Embryonic facial prominence (tissue), 1 donor: Measurements from ENCODE around the gene SH3PXD2A.
A peak's percentile ranks its signal among the peaks of the same experiment; 100 is the strongest.

ENCODE experiments used
- DNase-seq: peaks from one replicate; pipeline ENCODE4 v3.0.0-alpha.2; 2016; ENCODE audit errors: extremely low spot score

The SH3PXD2A gene

DNA sequence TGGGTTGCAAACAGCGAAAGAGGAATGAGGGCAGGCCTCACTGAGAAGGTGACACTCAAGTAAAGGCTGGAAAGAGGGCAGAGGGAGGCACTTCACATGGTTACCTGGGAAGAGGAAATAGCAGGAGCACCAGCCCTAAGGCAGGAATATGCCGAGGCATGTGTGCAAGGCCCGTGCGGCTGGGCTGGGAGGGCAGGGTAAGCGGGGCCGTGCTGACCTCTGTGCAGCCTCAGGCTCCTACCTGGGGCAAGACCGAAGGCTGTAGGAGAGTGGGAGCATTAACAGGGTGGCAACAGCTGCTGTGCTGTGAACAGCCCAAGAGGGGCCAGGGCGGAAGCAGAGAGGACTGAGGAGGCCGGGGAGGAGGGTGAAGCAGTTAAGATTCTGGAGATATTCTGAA is 24.0 kb upstream of the SH3PXD2A start:
- no peak for DNase-seq

DNA sequence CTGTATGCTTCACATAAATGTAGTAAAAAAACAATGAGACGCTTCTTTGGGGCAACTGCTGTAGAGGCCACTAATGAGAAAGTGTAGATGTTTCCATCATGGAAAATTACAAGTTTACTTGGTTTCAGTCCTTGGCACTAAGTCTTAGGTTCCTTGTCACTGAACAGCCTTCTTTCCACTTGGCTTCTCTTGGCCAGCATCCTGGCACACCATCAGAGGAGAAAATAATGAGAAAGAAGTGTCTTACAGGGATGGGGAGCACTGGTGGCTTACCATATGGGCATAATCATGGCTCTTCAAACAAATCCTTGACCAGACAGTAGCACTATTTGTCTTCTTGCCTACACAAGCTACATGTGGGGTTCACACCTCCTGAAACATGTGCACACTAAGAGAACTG is 22.5 kb upstream of the SH3PXD2A start:
- DNase-seq: no peak

DNA sequence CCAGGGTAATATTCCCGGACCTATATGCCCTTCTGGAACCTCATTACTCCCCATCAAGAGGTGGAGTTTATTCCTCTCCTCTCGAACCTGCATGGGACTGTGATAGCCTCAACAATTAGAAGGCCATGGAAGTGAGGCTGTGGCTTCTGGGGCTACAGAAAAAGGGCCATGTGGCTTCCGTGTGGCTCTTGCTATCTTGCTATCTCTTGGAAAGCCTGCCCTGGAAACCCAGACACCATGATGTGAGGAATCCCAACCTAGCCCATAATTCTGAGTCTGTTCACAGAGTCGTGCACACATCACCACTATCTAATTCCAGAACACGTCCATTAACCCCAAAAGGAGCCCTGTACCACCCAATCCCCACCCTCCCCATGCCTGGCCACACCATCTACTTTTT is 20.8 kb upstream of the SH3PXD2A start:
- no peak for DNase-seq

GRCh38 chr10:103874730-103875129 is 19.4 kb upstream of the SH3PXD2A start:
- DNase-seq: no peak

DNA sequence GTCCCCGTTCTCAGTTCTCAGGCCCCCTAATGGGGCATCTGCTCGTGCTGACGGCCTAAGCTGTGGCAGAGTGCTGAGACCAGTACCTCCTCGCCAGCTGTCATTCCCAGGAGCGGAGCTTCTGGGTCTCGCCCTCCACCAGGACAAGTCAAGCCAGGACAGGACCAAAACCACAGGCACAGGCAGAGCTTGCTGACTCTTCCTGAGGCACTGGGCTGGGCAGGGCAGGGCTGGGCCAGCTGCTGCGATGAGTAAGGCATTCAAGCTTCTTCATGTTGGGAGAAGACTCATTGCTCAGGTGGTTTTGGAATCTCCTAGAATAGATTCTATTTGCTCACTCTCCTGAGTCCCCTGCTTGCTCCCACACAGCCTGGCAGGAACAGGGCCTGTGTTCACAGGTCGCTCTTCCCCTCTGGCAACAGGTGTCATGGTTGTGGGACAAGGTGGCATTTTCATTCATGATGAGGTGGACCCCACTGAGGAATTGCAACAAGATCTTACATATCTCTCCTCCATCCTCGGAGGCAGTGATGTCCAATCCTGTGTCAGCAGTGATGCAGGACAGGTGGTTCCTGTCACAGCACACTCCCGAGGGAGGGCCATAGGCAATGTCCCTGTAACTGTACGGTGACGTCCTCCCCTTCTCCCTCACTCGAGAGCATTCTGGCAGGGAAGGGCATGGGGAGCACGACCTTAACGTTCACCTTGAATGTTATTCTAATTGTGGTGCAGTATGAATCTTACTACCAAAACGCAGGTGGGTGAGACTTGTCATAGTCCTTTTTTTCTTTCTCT is 17.0 kb upstream of the SH3PXD2A start:
- no peak for DNase-seq

DNA sequence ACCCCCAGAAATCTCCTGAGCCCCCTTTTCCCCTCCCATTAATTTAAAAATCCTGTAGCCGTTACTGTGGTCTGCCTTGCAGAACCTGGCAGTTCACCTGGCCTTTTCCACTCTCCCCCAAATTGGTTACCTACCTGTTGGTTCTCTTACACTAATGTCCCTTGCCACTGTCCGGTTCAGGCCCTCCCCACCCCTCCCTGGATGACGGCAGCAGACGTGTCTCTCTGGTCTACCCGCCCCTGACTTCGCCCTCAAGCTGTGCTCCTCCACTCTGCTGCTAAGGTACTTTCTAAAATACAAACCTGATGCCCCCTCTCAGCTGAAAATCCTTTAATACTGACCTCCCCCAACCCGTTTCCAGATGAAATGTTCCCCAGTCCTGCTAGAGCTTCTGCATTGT is 15.6 kb upstream of the SH3PXD2A start:
- no peak for DNase-seq

DNA sequence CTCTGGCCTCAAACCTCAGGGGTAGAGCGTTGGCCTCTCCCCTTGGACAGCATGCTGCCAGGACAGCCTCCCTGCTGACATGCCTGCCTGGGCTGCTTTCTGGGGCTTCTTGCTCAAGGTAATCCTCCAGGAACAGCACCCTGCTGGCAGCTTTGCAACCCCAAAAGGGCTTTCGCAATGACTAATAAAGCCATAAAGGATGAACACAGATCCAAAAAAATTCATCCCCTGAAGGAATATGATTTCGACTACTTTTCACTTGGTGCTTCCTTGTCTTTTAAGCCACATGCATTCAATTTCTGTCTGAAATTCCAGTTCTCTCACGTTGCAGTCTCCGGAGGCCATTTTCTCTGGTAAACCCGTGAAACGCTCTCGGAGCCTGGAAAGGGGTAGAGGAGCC is 15.1 kb upstream of the SH3PXD2A start:
- DNase-seq: no peak

GRCh38 chr10:103869336-103869735 is 14.0 kb upstream of the SH3PXD2A start:
- DNase-seq: no peak

GRCh38 chr10:103868200-103868599 is 12.8 kb upstream of the SH3PXD2A start:
- no peak for DNase-seq

DNA sequence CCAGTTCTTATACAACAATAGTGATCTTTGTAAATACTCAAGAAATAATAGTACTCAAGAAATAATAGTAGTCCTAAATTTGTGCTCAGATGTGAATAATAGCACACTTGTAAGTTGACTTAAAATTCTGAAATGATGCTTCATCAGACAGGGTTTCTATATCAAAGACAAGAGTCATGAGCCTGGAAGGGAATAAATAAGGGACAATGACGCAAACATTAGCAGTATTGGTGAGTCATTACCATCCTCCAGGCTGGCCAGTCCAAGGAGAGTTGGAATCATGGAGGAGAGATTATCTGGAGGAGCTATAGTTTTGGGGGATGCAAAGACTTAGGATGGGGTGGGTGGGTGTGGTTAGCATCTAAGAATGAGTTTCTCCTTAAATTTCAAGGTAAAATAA is 6.1 kb upstream of the SH3PXD2A start:
- no peak for DNase-seq

DNA sequence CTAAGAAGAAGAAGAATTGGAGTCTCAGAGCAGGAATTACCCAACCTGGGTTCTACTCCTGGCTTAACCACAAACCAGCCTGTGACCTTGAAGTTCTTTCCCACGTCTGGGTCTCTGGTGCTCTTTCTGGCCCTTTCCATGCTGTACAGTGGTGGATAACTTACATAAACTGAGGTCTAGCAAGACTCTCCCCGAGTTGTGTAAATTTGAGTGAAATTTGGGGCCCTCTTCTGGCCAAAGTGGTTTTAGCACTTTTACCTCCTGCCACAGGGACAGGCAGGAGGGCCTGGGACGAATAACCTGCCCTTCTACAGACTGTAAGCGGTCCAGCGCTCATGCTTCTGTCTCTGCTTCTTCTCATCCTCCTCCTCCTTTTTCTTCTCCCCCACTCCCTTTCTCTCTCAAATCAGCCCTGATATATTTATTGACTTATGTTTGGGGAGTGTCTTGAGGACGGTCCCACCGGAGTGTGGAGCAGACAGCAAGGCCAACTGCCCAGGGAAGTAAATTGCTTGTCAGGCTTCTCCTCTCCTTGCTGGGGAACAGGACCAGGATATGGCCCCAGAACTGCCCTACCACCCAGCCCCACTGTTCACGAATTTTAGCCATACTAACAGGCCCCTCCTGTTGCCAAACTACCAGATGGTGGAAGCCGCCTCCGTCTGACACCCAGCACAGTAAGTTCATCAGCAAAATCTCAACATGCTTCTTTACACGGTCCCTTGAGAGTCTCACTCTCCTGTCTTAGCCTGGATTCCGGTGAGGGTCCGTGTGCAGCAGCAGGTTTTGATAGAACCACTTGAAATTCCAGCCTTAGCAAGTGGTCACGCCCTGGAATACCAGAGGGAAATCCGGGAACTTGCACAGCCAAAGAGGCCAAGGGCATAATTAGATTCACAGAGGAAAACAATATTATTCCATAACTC is 4.0 kb upstream of the SH3PXD2A start:
- peak; percentile 32 for DNase-seq

DNA sequence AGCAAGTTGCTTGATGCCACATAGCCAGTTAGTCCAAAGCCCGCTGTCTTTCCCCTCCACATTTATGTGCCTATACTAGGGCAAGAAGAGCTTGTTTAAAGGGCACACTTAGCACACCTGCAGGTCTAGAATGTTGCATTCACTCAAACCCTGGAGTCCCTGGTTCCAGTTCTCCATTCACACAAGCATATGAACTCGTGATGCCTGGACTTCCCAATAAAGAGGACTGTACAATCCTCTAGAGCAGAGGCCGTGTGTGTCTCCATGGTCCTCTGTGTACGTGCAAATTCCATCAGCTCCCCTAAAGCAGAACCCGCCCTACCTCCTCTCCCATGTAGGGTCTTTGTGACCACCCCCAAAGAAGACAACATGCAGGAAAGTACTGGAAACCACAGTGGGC is 3.0 kb upstream of the SH3PXD2A start:
- DNase-seq: no peak

- no peak for DNase-seq
Observed at GRCh38 chr10:103856797-103857170, 1.4 kb upstream of the SH3PXD2A start.

DNA sequence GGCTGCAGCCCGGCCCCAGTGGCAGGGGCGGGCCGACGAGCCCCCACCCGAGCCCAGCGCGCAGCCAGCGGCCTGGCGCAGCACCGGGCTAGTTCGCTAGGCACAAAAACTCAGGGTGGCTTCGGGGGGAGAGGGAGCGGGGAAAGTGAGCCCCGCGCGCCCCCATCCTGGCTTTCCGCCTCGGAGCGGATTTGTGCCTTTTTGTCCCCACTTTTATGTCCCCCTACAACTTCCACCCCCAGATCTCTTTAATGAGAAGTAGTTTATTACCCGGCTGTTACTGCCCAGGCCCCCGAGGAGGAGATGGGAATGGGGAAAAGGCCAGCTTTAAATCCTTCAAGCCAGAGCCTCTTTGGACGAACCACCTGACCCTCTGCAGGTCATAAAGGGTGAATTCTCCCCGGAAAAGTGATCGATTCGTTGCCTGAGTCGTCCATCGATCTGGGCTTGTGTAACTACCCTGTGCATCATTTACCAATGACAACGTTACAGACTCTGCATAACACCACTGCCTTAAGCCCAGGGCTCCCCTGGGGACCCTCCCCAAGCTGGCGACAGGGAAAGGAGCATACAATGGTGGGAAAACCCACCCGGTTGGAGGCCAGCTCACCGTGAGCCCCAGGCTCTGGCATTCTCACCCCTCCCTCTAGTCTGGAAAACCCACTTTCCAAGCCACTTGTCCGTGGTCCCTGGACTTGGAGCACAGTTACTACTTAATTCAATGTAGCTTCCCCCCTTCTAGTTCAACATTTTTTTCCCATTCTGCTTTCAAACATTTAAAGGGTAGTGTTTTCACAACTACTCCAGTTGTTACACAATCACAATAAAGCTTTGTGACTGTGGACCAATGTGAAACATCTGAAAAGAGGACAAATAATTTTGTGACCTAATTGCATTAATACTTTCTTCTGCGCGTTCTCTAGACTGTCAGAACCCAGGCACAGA is 748 bp upstream of the SH3PXD2A start:
- no peak for DNase-seq

- no peak for DNase-seq
Observed at GRCh38 chr10:103854686-103855391, 537 bp downstream of the SH3PXD2A start.

DNA sequence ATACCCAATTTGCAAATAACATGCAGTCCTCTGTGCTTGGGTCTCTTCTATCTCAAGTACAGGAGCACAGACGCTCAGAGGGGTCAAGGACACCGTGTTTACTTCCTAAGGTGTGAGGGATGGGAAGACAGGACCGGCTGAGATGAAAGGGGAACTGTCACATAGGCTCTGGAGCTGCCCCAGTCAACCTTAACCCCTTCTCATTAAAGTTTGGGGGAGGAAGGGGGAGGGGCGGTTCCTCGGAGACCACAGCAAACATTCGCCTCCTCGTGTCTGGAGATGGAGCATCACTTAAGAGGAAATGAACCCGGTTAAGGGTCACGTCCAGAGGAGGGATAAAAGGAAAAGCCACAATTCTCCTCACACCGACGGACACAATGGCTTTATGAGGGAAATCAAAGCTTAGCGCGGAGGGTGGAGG is 1.1 kb downstream of the SH3PXD2A start:
- no peak for DNase-seq

GRCh38 chr10:103853428-103854264 is 1.7 kb downstream of the SH3PXD2A start:
- no peak for DNase-seq

DNA sequence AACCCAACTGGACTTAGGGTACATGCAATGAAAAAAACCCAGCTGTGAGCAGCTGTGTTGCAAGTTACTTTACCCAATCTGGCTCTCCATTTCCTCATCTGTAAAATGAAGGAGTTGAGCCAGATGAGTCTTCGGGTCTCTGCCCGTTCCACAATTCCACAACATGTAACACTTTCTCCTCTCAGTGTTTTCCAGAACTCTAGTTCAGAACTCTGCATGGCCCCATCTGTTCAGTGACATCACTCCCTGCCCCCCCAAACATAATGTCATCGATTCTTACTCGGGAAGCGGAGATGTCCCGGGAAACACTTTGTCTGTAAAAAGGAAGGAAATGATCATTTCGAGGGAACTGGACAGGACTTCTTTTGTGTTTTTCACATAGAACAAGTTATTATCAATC is 2.5 kb downstream of the SH3PXD2A start:
- no peak for DNase-seq

DNA sequence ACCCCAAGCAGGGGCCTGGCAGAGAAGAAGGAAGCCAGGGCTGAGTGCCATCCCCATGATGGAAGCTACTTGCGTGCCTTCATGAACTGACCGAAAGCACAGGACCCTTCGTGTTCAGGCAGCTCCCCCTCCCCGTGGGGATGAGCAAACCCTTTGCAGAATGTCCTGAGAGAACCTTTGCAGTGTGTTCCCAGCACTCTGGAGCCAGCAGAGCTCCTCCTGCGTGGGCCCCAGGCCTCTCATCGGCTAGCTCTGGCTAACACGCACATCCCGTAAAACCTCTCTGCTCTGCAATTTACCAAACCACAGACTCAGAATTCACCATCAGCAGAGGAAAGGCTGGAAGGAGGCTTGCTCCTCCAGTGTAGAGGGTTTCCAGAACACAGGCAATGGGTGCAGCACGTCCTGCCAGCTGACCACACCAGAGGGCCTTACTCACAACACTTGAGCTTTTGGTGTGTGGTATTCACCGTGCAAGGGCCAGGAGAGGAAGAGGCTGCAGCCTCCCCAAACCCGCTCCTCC is 3.1 kb downstream of the SH3PXD2A start:
- DNase-seq: no peak

- DNase-seq: no peak
Observed at GRCh38 chr10:103851261-103851660, 4.1 kb downstream of the SH3PXD2A start.
